HEK293 (cell line): ENCODE data around the gene PDLIM4.

Experiments used
- CTCF ChIA-PET: fragments of 350-600 bp; formaldehyde crosslinking; extraction: SDS; loops from one replicate; lab custom pipeline; 2021; ENCODE audit warnings: antibody characterized with exemption; lab: Yijun Ruan, JAX
- POLR2A ChIA-PET: fragments of 300-600 bp; formaldehyde crosslinking; extraction: SDS; loops from one replicate; lab custom pipeline; 2020; ENCODE audit warnings: antibody characterized with exemption, inconsistent platforms; lab: Yijun Ruan, JAX
- H3K27ac ChIP-seq: fragments of 200-500 bp; sonication (Bioruptor generic); 2 replicates; pipeline ENCODE4 v1.5.1; 2014; ENCODE audit warnings: low read depth, low read length, control low read depth, inconsistent platforms; ENCODE audit errors: extremely low read depth
- H3K36me3 ChIP-seq, 2 experiments: fragments of 200-500 bp in 1 of 2; sonication (Bioruptor generic) in 1 of 2; 1 replicate in 1 of 2; 2 replicates in 1 of 2; pipeline ENCODE4 v1.5.1; 2014 to 2017; ENCODE audit warnings: inconsistent platforms in 2 of 2, low read length in 2 of 2; ENCODE audit not compliant: control insufficient read depth in 2 of 2, insufficient read depth in 1 of 2
- H3K4me1 ChIP-seq: fragments of 200-500 bp; sonication (Bioruptor generic); 2 replicates; pipeline ENCODE4 v1.5.1; 2014; ENCODE audit warnings: mild to moderate bottlenecking, low read length, inconsistent platforms; ENCODE audit not compliant: control insufficient read depth, insufficient read depth
- H3K4me3 ChIP-seq: 2 replicates; pipeline ENCODE4 v1.5.1; 2011; ENCODE audit warnings: low read depth, mild to moderate bottlenecking, control low read depth, low read length, moderate library complexity
- H3K9me3 ChIP-seq: fragments of 200-500 bp; sonication (Bioruptor generic); 2 replicates; pipeline ENCODE4 v1.5.1; 2014; ENCODE audit warnings: low read depth, low read length, inconsistent platforms; ENCODE audit not compliant: control insufficient read depth, insufficient read depth
- KLF8 ChIP-seq: fragments of 450-650 bp; formaldehyde crosslinking; IDR thresholded peaks from 2 replicates; pipeline ENCODE4 v1.5.1; 2016; ENCODE audit warnings: missing biosample characterization, missing genetic modification characterization
- OVOL3 ChIP-seq: fragments of 450-650 bp; formaldehyde crosslinking; IDR thresholded peaks from 2 replicates; pipeline ENCODE4 v1.5.1; 2016; ENCODE audit warnings: missing biosample characterization, missing genetic modification characterization
- PRDM6 ChIP-seq: fragments of 450-650 bp; formaldehyde crosslinking; IDR thresholded peaks from 2 replicates; pipeline ENCODE4 v1.5.1; 2017; ENCODE audit warnings: missing biosample characterization, missing genetic modification characterization
- RBAK ChIP-seq: fragments of 450-650 bp; formaldehyde crosslinking; IDR thresholded peaks from 2 replicates; pipeline ENCODE4 v1.5.1; 2016; ENCODE audit warnings: missing biosample characterization, missing genetic modification characterization
- TSHZ1 ChIP-seq: fragments of 450-650 bp; formaldehyde crosslinking; IDR thresholded peaks from 2 replicates; pipeline ENCODE4 v1.5.1; 2016; ENCODE audit warnings: missing biosample characterization, missing genetic modification characterization, borderline replicate concordance
- ZBTB26 ChIP-seq: fragments of 450-650 bp; formaldehyde crosslinking; optimal IDR thresholded peaks from 2 replicates; pipeline ENCODE3; 2016; ENCODE audit warnings: missing biosample characterization, mild to moderate bottlenecking, missing genetic modification characterization
- ZBTB44 ChIP-seq: fragments of 450-650 bp; IDR thresholded peaks from 2 replicates; pipeline ENCODE4 v1.5.1; 2018; ENCODE audit warnings: missing biosample characterization, mild to moderate bottlenecking, missing genetic modification characterization
- ZNF175 ChIP-seq: fragments of 450-650 bp; formaldehyde crosslinking; IDR thresholded peaks from 2 replicates; pipeline ENCODE4 v1.5.1; 2016; ENCODE audit warnings: missing biosample characterization, missing genetic modification characterization
- ZNF202 ChIP-seq: fragments of 450-650 bp; formaldehyde crosslinking; IDR thresholded peaks from 2 replicates; pipeline ENCODE4 v1.5.1; 2016; ENCODE audit warnings: missing biosample characterization, missing genetic modification characterization, borderline replicate concordance
- ZNF239 ChIP-seq: fragments of 450-650 bp; formaldehyde crosslinking; IDR thresholded peaks from 2 replicates; pipeline ENCODE4 v1.5.1; 2016; ENCODE audit warnings: missing biosample characterization, missing genetic modification characterization
- ZNF335 ChIP-seq: fragments of 450-650 bp; formaldehyde crosslinking; conservative IDR thresholded peaks from 2 replicates; pipeline ENCODE4 v1.5.1; 2016; ENCODE audit warnings: missing biosample characterization, missing genetic modification characterization
- ZNF366 ChIP-seq: fragments of 450-650 bp; formaldehyde crosslinking; conservative IDR thresholded peaks from 2 replicates; pipeline ENCODE4 v1.5.1; 2016; ENCODE audit warnings: missing biosample characterization, missing genetic modification characterization
- ZNF37A ChIP-seq: fragments of 450-650 bp; IDR thresholded peaks from 2 replicates; pipeline ENCODE4 v1.5.1; 2018; ENCODE audit warnings: missing biosample characterization, missing genetic modification characterization
- ZNF426 ChIP-seq: fragments of 450-650 bp; formaldehyde crosslinking; IDR thresholded peaks from 2 replicates; pipeline ENCODE4 v1.5.1; 2017; ENCODE audit warnings: missing biosample characterization, missing genetic modification characterization, mild to moderate bottlenecking, inconsistent platforms, moderate library complexity
- ZNF549 ChIP-seq: fragments of 450-650 bp; IDR thresholded peaks from 2 replicates; pipeline ENCODE4 v1.5.1; 2018; ENCODE audit warnings: missing biosample characterization, missing genetic modification characterization, mild to moderate bottlenecking, inconsistent platforms, moderate library complexity
- ZNF610 ChIP-seq: fragments of 450-650 bp; formaldehyde crosslinking; IDR thresholded peaks from 2 replicates; pipeline ENCODE4 v1.5.1; 2016; ENCODE audit warnings: missing biosample characterization, missing genetic modification characterization, borderline replicate concordance
- ZNF624 ChIP-seq: fragments of 450-650 bp; formaldehyde crosslinking; IDR thresholded peaks from 2 replicates; pipeline ENCODE4 v1.5.1; 2017; ENCODE audit warnings: missing biosample characterization, missing genetic modification characterization
- ZNF639 ChIP-seq: fragments of 450-650 bp; formaldehyde crosslinking; IDR thresholded peaks from 2 replicates; pipeline ENCODE4 v1.5.1; 2016; ENCODE audit warnings: missing biosample characterization, missing genetic modification characterization
- ZNF776 ChIP-seq: fragments of 450-650 bp; formaldehyde crosslinking; IDR thresholded peaks from 2 replicates; pipeline ENCODE4 v1.5.0; 2017; ENCODE audit warnings: missing biosample characterization, missing genetic modification characterization, borderline replicate concordance
- ZSCAN4 ChIP-seq: fragments of 450-650 bp; formaldehyde crosslinking; IDR thresholded peaks from 2 replicates; pipeline ENCODE4 v1.5.1; 2017; ENCODE audit warnings: missing biosample characterization, missing genetic modification characterization

PDLIM4 gene

GRCh38 chr5:132313961-132314432 is 56.5 kb downstream of the PDLIM4 start:
- TF ChIP-seq ZNF37A (tag by site-specific recombination) (no peak), ZNF610 (tag by site-specific recombination) (no peak), ZNF366 (tag by site-specific recombination) (no peak), ZNF776 (tag by site-specific recombination) (no peak), ZNF624 (no peak), ZNF175 (no peak), ZNF239 (tag by site-specific recombination) (no peak), TSHZ1 (no peak), ZSCAN4 (no peak), ZBTB26 (tag by site-specific recombination) (no peak), OVOL3 (tag by site-specific recombination) (no peak), ZNF639 (tag by site-specific recombination) (no peak), KLF8 (tag by site-specific recombination) (no peak), ZNF202 (tag by site-specific recombination) (no peak), ZNF335 (no peak), PRDM6 (tag by site-specific recombination) (no peak), ZNF549 (tag by site-specific recombination) (no peak), ZNF426 (tag by site-specific recombination) (no peak), ZBTB44 (no peak), RBAK (tag by site-specific recombination) (no peak)
- Histone ChIP-seq H3K9me3 (no peaks in the 10 kb centered on the region), H3K27ac (no peak overlapping the region), H3K4me1 (no peaks in the 10 kb centered on the region), H3K36me3 (no peaks in the 10 kb centered on the region), H3K4me3 (no peak overlapping the region)
- CTCF ChIA-PET: interaction anchor here (0.8 kb wide), 1 partner anchor 68 kb away, joined by 4 read pairs; no protein-coding TSS in a partner anchor
- POLR2A ChIA-PET: no interaction called here
